ENCODE data around the gene TMEM117. TPM values are rescaled to one million over a fixed set of nuclear protein-coding genes. Genes with fewer than 3 reads are reported as not detected.
"Not testable (repeated sequence)": the region's sequence is repeated elsewhere in the genome, so short reads cannot be mapped to it uniquely, and the experiment has no call there.

Gene TMEM117
- total RNA-seq, 1 donor from 2014 or later = 35.3 TPM

- DNase-seq (ENCODE audit: low spot score in 2 of 2, unreplicated experiment in 2 of 2) = no peak
- Mint-ChIP-seq H3K4me1 (peaks cover 6% of the 10 kb centered on the region), H3K9me3 (peaks cover under 1% of the 10 kb centered on the region)
Measured at GRCh38 chr12:44017216-44017615, 181.3 kb downstream of the TMEM117 start.

GRCh38 chr12:44019118-44019517 is 183.2 kb downstream of the TMEM117 start:
- H3K36me3 Mint-ChIP-seq = peaks cover 5% of the 10 kb centered on the region
- H3K27ac Mint-ChIP-seq = no peak overlapping the region
- no peak for TF ChIP-seq CTCF (IDR thresholded peaks at IDR 0.05; ENCODE audit: unreplicated experiment)
- H3K4me1 Mint-ChIP-seq = peaks cover 6% of the 10 kb centered on the region
- peaks cover 6% of the 10 kb centered on the region for H3K9me3 Mint-ChIP-seq
- H3K27me3 Mint-ChIP-seq (ENCODE audit: low read depth) = no peaks in the 10 kb centered on the region
- H3K4me3 Mint-ChIP-seq = no peak overlapping the region
- DNase-seq (ENCODE audit: low spot score in 2 of 2, unreplicated experiment in 2 of 2) = no peak

More at GRCh38 chr12:44017216-44017615, 181.3 kb downstream of the TMEM117 start:
- no peak for TF ChIP-seq CTCF (IDR thresholded peaks at IDR 0.05; ENCODE audit: unreplicated experiment)
- Mint-ChIP-seq H3K27me3 (ENCODE audit: low read depth) (no peaks in the 10 kb centered on the region), H3K4me3 (no peak overlapping the region), H3K27ac (no peak overlapping the region), H3K36me3 (no peaks in the 10 kb centered on the region)

- DNase-seq (ENCODE audit: low spot score in 2 of 2, unreplicated experiment in 2 of 2) = no peak
- peaks cover 6% of the 10 kb centered on the region for H3K9me3 Mint-ChIP-seq
- H3K27ac Mint-ChIP-seq = no peak overlapping the region
- TF ChIP-seq CTCF (IDR thresholded peaks at IDR 0.05; ENCODE audit: unreplicated experiment) = no peak
- H3K27me3 Mint-ChIP-seq (ENCODE audit: low read depth) = no peaks in the 10 kb centered on the region
- peaks cover 5% of the 10 kb centered on the region for H3K36me3 Mint-ChIP-seq
- H3K4me3 Mint-ChIP-seq = no peak overlapping the region
- H3K4me1 Mint-ChIP-seq = peaks cover 6% of the 10 kb centered on the region
Measured at GRCh38 chr12:44020555-44020954, 184.7 kb downstream of the TMEM117 start.

GRCh38 chr12:44021471-44021971 is 185.6 kb downstream of the TMEM117 start:
- DNase-seq (ENCODE audit: low spot score in 2 of 2, unreplicated experiment in 2 of 2) = no peak
- H3K4me1 Mint-ChIP-seq = no peaks in the 10 kb centered on the region
- no peak for TF ChIP-seq CTCF (IDR thresholded peaks at IDR 0.05; ENCODE audit: unreplicated experiment)
- peaks cover 6% of the 10 kb centered on the region for H3K9me3 Mint-ChIP-seq
- no peaks in the 10 kb centered on the region for H3K27me3 Mint-ChIP-seq (ENCODE audit: low read depth)
- H3K27ac Mint-ChIP-seq = no peak overlapping the region
- H3K4me3 Mint-ChIP-seq = no peak overlapping the region
- H3K36me3 Mint-ChIP-seq = peaks cover 5% of the 10 kb centered on the region

- no peaks in the 10 kb centered on the region for H3K27me3 Mint-ChIP-seq (ENCODE audit: low read depth)
- DNase-seq (ENCODE audit: low spot score in 2 of 2, unreplicated experiment in 2 of 2) = no peak
- no peaks in the 10 kb centered on the region for H3K4me1 Mint-ChIP-seq
- H3K36me3 Mint-ChIP-seq = peaks cover 28% of the 10 kb centered on the region
- H3K9me3 Mint-ChIP-seq = peaks cover 24% of the 10 kb centered on the region
- H3K27ac Mint-ChIP-seq = no peak overlapping the region
- no peak for TF ChIP-seq CTCF (IDR thresholded peaks at IDR 0.05; ENCODE audit: unreplicated experiment)
- H3K4me3 Mint-ChIP-seq = no peak overlapping the region
Measured at GRCh38 chr12:44025499-44025898, 189.6 kb downstream of the TMEM117 start.

GRCh38 chr12:44026046-44026445 is 190.2 kb downstream of the TMEM117 start:
- no peak for DNase-seq (ENCODE audit: low spot score in 2 of 2, unreplicated experiment in 2 of 2)
- H3K36me3 Mint-ChIP-seq = peaks cover 30% of the 10 kb centered on the region
- TF ChIP-seq CTCF (IDR thresholded peaks at IDR 0.05; ENCODE audit: unreplicated experiment) = no peak
- H3K4me3 Mint-ChIP-seq = no peak overlapping the region
- no peak overlapping the region for H3K27ac Mint-ChIP-seq
- no peaks in the 10 kb centered on the region for H3K4me1 Mint-ChIP-seq
- H3K9me3 Mint-ChIP-seq = peaks cover 27% of the 10 kb centered on the region
- no peaks in the 10 kb centered on the region for H3K27me3 Mint-ChIP-seq (ENCODE audit: low read depth)

- DNase-seq (ENCODE audit: low spot score in 2 of 2, unreplicated experiment in 2 of 2); H3K4me3 Mint-ChIP-seq; H3K27ac Mint-ChIP-seq; H3K4me1 Mint-ChIP-seq; H3K27me3 Mint-ChIP-seq (ENCODE audit: low read depth): not testable (repeated sequence)
- Mint-ChIP-seq H3K36me3 (peaks cover 36% of the 10 kb centered on the region), H3K9me3 (peaks cover 28% of the 10 kb centered on the region)
Measured at GRCh38 chr12:44026926-44027325, 191.0 kb downstream of the TMEM117 start.
